Keratinocyte (primary cell): Measurements from ENCODE around the gene NEK2. TPM values are rescaled to one million over a fixed set of nuclear protein-coding genes. Genes with fewer than 3 reads are reported as not detected.

ENCODE experiments used
- DNase-seq: peaks from one replicate; pipeline ENCODE4 v3.0.0-alpha.2; 2011; ENCODE audit warnings: low read depth, missing footprints, low spot score
- FAIRE-seq: peaks from 2 replicates; lab custom pipeline; 2011; peaks lifted over from hg19 to GRCh38; lab: Jason Lieb, UNC
- H2AFZ ChIP-seq: 2 replicates; pipeline ENCODE4 v1.6.0; 2012; ENCODE audit warnings: low read length, control low read depth, inconsistent platforms; ENCODE audit not compliant: control insufficient read depth
- H3K27ac ChIP-seq: 2 replicates; pipeline ENCODE4 v1.5.1; 2011; ENCODE audit warnings: low read length; ENCODE audit not compliant: control insufficient read depth, insufficient read depth
- H3K27me3 ChIP-seq: 3 replicates; pipeline ENCODE4 v1.6.0; 2011; ENCODE audit warnings: low read length; ENCODE audit not compliant: control insufficient read depth, insufficient read depth; ENCODE audit errors: extremely low read depth
- H3K36me3 ChIP-seq, 2 experiments: 2 replicates in 1 of 2; 3 replicates in 1 of 2; pipeline ENCODE4 v1.5.1; 2011; ENCODE audit warnings: low read length in 2 of 2, mild to moderate bottlenecking in 1 of 2; ENCODE audit not compliant: control insufficient read depth in 2 of 2, insufficient read depth in 2 of 2; ENCODE audit errors: extremely low read depth in 1 of 2
- H3K4me1 ChIP-seq: 3 replicates; pipeline ENCODE4 v1.5.1; 2011; ENCODE audit warnings: low read length; ENCODE audit not compliant: control insufficient read depth, insufficient read depth; ENCODE audit errors: extremely low read depth
- H3K4me2 ChIP-seq: 3 replicates; pipeline ENCODE4 v1.6.0; 2011; ENCODE audit warnings: low read depth, low read length; ENCODE audit not compliant: control insufficient read depth, insufficient read depth; ENCODE audit errors: extremely low read depth
- H3K4me3 ChIP-seq, 3 experiments: fragments of 200-600 bp in 1 of 3; sonication (generic) in 1 of 3; 2 replicates in 2 of 3; 3 replicates in 1 of 3; pipeline ENCODE4 v1.5.1; 2011 to 2016; ENCODE audit warnings: low read length in 3 of 3, mild to moderate bottlenecking in 3 of 3, control low read depth in 2 of 3, inconsistent platforms in 1 of 3, low read depth in 1 of 3, mixed read lengths in 1 of 3, mixed run types in 1 of 3, moderate library complexity in 1 of 3; ENCODE audit not compliant: control insufficient read depth in 2 of 3, insufficient read depth in 2 of 3; ENCODE audit errors: extremely low read depth in 1 of 3
- H3K79me2 ChIP-seq: 2 replicates; pipeline ENCODE4 v1.6.0; 2012; ENCODE audit warnings: low read length; ENCODE audit not compliant: control insufficient read depth, insufficient read depth
- H3K9ac ChIP-seq: 3 replicates; pipeline ENCODE4 v1.6.0; 2011; ENCODE audit warnings: low read length; ENCODE audit not compliant: control insufficient read depth, insufficient read depth; ENCODE audit errors: extremely low read depth
- H3K9me1 ChIP-seq: 3 replicates; pipeline ENCODE4 v1.6.0; 2011; ENCODE audit warnings: low read length; ENCODE audit not compliant: control insufficient read depth, insufficient read depth; ENCODE audit errors: extremely low read depth
- H3K9me3 ChIP-seq: 2 replicates; pipeline ENCODE4 v1.5.1; 2012; ENCODE audit warnings: low read depth, low read length; ENCODE audit not compliant: control insufficient read depth
- H4K20me1 ChIP-seq: 3 replicates; pipeline ENCODE4 v1.6.0; 2011; ENCODE audit warnings: low read length; ENCODE audit not compliant: control insufficient read depth, insufficient read depth; ENCODE audit errors: extremely low read depth
- CTCF ChIP-seq, 3 experiments: IDR thresholded peaks in 1 of 3; conservative IDR thresholded peaks in 1 of 3; optimal IDR thresholded peaks in 1 of 3; 2 replicates in 2 of 3; 3 replicates in 1 of 3; pipeline versions ENCODE3 to v1.5.1; 2011; ENCODE audit warnings: low read length in 3 of 3, mild to moderate bottlenecking in 3 of 3, moderate library complexity in 2 of 3, control low read depth in 1 of 3, inconsistent platforms in 1 of 3; ENCODE audit not compliant: insufficient read depth in 2 of 3; ENCODE audit errors: extremely low read depth in 1 of 3
- EZH2 ChIP-seq: IDR thresholded peaks from one replicate; pipeline ENCODE4 v1.6.1; 2012; ENCODE audit warnings: inconsistent platforms, mild to moderate bottlenecking, low read length, moderate library complexity
- dilution Hi-C: fragments of 300-500 bp; cut with MboI; formaldehyde crosslinking; loops from one replicate; pipeline ENCODE4 v1.7.0; 2020; ENCODE audit warnings: low sequenced_read_pairs; ENCODE audit not compliant: extremely low pct_ligation_motif_present
- polyA plus RNA-seq, 5 experiments: library from polyadenylated mRNA; depleted of rRNA in 3 of 5; stranded (reverse) in 3 of 5; stranded (forward) in 1 of 5; unstranded in 1 of 5; fragments of >200 nt; gene quantifications; 1 replicate in 1 of 5; 2 replicates in 3 of 5; 3 replicates in 1 of 5; pipeline versions ENCODE4 v1.2.1 to v1.2.3, GENCODE V29; 2011 to 2012; ENCODE audit warnings: missing spikeins in 2 of 5, low read depth in 1 of 5, low replicate concordance in 1 of 5

The NEK2 gene
- polyA plus RNA-seq, 1 donor (not counting 4 experiments of a cell fraction or from before 2014, with no cell fraction given): 10.8 TPM

- no peak for DNase-seq
- Histone ChIP-seq H3K4me1 (peaks cover 4% of the 10 kb centered on the region), H3K4me2 (no peak overlapping the region)
These were observed 32.6 kb downstream of the NEK2 start for GRCh38 chr1:211642870-211643269.

GRCh38 chr1:211641942-211642341 lies 33.5 kb downstream of the NEK2 start:
- no peak overlapping the region for H3K4me3 ChIP-seq
- no peak overlapping the region for H3K27ac ChIP-seq
- DNase-seq (no peak), FAIRE-seq (no peak)
- H4K20me1 ChIP-seq: no peaks in the 10 kb centered on the region
- no peaks in the 10 kb centered on the region for H3K4me1 ChIP-seq
- no peak for TF ChIP-seq EZH2
- no peak for TF ChIP-seq CTCF (optimal IDR thresholded peaks at IDR 0.05 in 1 of 3, IDR thresholded peaks at IDR 0.05 in 1 of 3, conservative IDR thresholded peaks at IDR 0.05 in 1 of 3; ENCODE audit: extremely low read depth in 1 of 3, insufficient read depth in 2 of 3, low read length in 3 of 3)
- dilution Hi-C loops: no loop called here
- no peak overlapping the region for H3K4me2 ChIP-seq
- no peaks in the 10 kb centered on the region for H3K9me3 ChIP-seq
- no peak overlapping the region for H2AFZ ChIP-seq
- H3K79me2 ChIP-seq: no peaks in the 10 kb centered on the region
- H3K9ac ChIP-seq: no peak overlapping the region
- H3K9me1 ChIP-seq: peaks cover 3% of the 10 kb centered on the region
- peaks cover 8% of the 10 kb centered on the region for H3K27me3 ChIP-seq
- H3K36me3 ChIP-seq: no peaks in the 10 kb centered on the region

More at GRCh38 chr1:211642870-211643269, 32.6 kb downstream of the NEK2 start:
- dilution Hi-C loops: no loop called here
- Histone ChIP-seq H3K27ac (no peak overlapping the region), H3K9ac (no peak overlapping the region), H3K79me2 (no peaks in the 10 kb centered on the region), H3K4me3 (no peak overlapping the region), H3K9me3 (no peaks in the 10 kb centered on the region), H4K20me1 (no peaks in the 10 kb centered on the region), H2AFZ (no peak overlapping the region), H3K36me3 (no peaks in the 10 kb centered on the region), H3K9me1 (peaks cover 3% of the 10 kb centered on the region), H3K27me3 (peaks cover 8% of the 10 kb centered on the region)
- no peak for FAIRE-seq
- TF ChIP-seq EZH2: no peak
- no peak for TF ChIP-seq CTCF (optimal IDR thresholded peaks at IDR 0.05 in 1 of 3, IDR thresholded peaks at IDR 0.05 in 1 of 3, conservative IDR thresholded peaks at IDR 0.05 in 1 of 3; ENCODE audit: extremely low read depth in 1 of 3, insufficient read depth in 2 of 3, low read length in 3 of 3)
